Keratinocyte (primary cell): ENCODE data around the gene GBX2. TPM values are rescaled to one million over a fixed set of nuclear protein-coding genes. Genes with fewer than 3 reads are reported as not detected.

Experiments used
- DNase-seq: peaks from one replicate; pipeline ENCODE4 v3.0.0-alpha.2; 2011; ENCODE audit warnings: low read depth, missing footprints, low spot score
- FAIRE-seq: peaks from 2 replicates; lab custom pipeline; 2011; peaks lifted over from hg19 to GRCh38; lab: Jason Lieb, UNC
- H2AFZ ChIP-seq: 2 replicates; pipeline ENCODE4 v1.6.0; 2012; ENCODE audit warnings: low read length, control low read depth, inconsistent platforms; ENCODE audit not compliant: control insufficient read depth
- H3K27ac ChIP-seq: 2 replicates; pipeline ENCODE4 v1.5.1; 2011; ENCODE audit warnings: low read length; ENCODE audit not compliant: control insufficient read depth, insufficient read depth
- H3K27me3 ChIP-seq: 3 replicates; pipeline ENCODE4 v1.6.0; 2011; ENCODE audit warnings: low read length; ENCODE audit not compliant: control insufficient read depth, insufficient read depth; ENCODE audit errors: extremely low read depth
- H3K36me3 ChIP-seq, 2 experiments: 2 replicates in 1 of 2; 3 replicates in 1 of 2; pipeline ENCODE4 v1.5.1; 2011; ENCODE audit warnings: low read length in 2 of 2, mild to moderate bottlenecking in 1 of 2; ENCODE audit not compliant: control insufficient read depth in 2 of 2, insufficient read depth in 2 of 2; ENCODE audit errors: extremely low read depth in 1 of 2
- H3K4me1 ChIP-seq: 3 replicates; pipeline ENCODE4 v1.5.1; 2011; ENCODE audit warnings: low read length; ENCODE audit not compliant: control insufficient read depth, insufficient read depth; ENCODE audit errors: extremely low read depth
- H3K4me2 ChIP-seq: 3 replicates; pipeline ENCODE4 v1.6.0; 2011; ENCODE audit warnings: low read depth, low read length; ENCODE audit not compliant: control insufficient read depth, insufficient read depth; ENCODE audit errors: extremely low read depth
- H3K4me3 ChIP-seq, 3 experiments: fragments of 200-600 bp in 1 of 3; sonication (generic) in 1 of 3; 2 replicates in 2 of 3; 3 replicates in 1 of 3; pipeline ENCODE4 v1.5.1; 2011 to 2016; ENCODE audit warnings: low read length in 3 of 3, mild to moderate bottlenecking in 3 of 3, control low read depth in 2 of 3, inconsistent platforms in 1 of 3, low read depth in 1 of 3, mixed read lengths in 1 of 3, mixed run types in 1 of 3, moderate library complexity in 1 of 3; ENCODE audit not compliant: control insufficient read depth in 2 of 3, insufficient read depth in 2 of 3; ENCODE audit errors: extremely low read depth in 1 of 3
- H3K79me2 ChIP-seq: 2 replicates; pipeline ENCODE4 v1.6.0; 2012; ENCODE audit warnings: low read length; ENCODE audit not compliant: control insufficient read depth, insufficient read depth
- H3K9ac ChIP-seq: 3 replicates; pipeline ENCODE4 v1.6.0; 2011; ENCODE audit warnings: low read length; ENCODE audit not compliant: control insufficient read depth, insufficient read depth; ENCODE audit errors: extremely low read depth
- H3K9me1 ChIP-seq: 3 replicates; pipeline ENCODE4 v1.6.0; 2011; ENCODE audit warnings: low read length; ENCODE audit not compliant: control insufficient read depth, insufficient read depth; ENCODE audit errors: extremely low read depth
- H3K9me3 ChIP-seq: 2 replicates; pipeline ENCODE4 v1.5.1; 2012; ENCODE audit warnings: low read depth, low read length; ENCODE audit not compliant: control insufficient read depth
- H4K20me1 ChIP-seq: 3 replicates; pipeline ENCODE4 v1.6.0; 2011; ENCODE audit warnings: low read length; ENCODE audit not compliant: control insufficient read depth, insufficient read depth; ENCODE audit errors: extremely low read depth
- EZH2 ChIP-seq: IDR thresholded peaks from one replicate; pipeline ENCODE4 v1.6.1; 2012; ENCODE audit warnings: inconsistent platforms, mild to moderate bottlenecking, low read length, moderate library complexity
- dilution Hi-C: fragments of 300-500 bp; cut with MboI; formaldehyde crosslinking; loops from one replicate; pipeline ENCODE4 v1.7.0; 2020; ENCODE audit warnings: low sequenced_read_pairs; ENCODE audit not compliant: extremely low pct_ligation_motif_present
- polyA plus RNA-seq, 5 experiments: library from polyadenylated mRNA; depleted of rRNA in 3 of 5; stranded (reverse) in 3 of 5; stranded (forward) in 1 of 5; unstranded in 1 of 5; fragments of >200 nt; gene quantifications; 1 replicate in 1 of 5; 2 replicates in 3 of 5; 3 replicates in 1 of 5; pipeline versions ENCODE4 v1.2.1 to v1.2.3, GENCODE V29; 2011 to 2012; ENCODE audit warnings: missing spikeins in 2 of 5, low read depth in 1 of 5, low replicate concordance in 1 of 5
- TF ChIP-seq, protein P1 (sequence below), 3 experiments: IDR thresholded peaks in 1 of 3; conservative IDR thresholded peaks in 1 of 3; optimal IDR thresholded peaks in 1 of 3; 2 replicates in 2 of 3; 3 replicates in 1 of 3; pipeline versions ENCODE3 to v1.5.1; 2011; ENCODE audit warnings: low read length in 3 of 3, mild to moderate bottlenecking in 3 of 3, moderate library complexity in 2 of 3, control low read depth in 1 of 3, inconsistent platforms in 1 of 3; ENCODE audit not compliant: insufficient read depth in 2 of 3; ENCODE audit errors: extremely low read depth in 1 of 3

GBX2 gene
- polyA plus RNA-seq, 1 donor (not counting 4 experiments of a cell fraction or from before 2014, with no cell fraction given), result 0.17 TPM

- H3K4me2 ChIP-seq, result no peak overlapping the region
- H2AFZ ChIP-seq, result no peak overlapping the region
- H3K9ac ChIP-seq, result no peak overlapping the region
- no peak for FAIRE-seq
- H3K36me3 ChIP-seq, result no peaks in the 10 kb centered on the region
- TF ChIP-seq, protein P1, sequence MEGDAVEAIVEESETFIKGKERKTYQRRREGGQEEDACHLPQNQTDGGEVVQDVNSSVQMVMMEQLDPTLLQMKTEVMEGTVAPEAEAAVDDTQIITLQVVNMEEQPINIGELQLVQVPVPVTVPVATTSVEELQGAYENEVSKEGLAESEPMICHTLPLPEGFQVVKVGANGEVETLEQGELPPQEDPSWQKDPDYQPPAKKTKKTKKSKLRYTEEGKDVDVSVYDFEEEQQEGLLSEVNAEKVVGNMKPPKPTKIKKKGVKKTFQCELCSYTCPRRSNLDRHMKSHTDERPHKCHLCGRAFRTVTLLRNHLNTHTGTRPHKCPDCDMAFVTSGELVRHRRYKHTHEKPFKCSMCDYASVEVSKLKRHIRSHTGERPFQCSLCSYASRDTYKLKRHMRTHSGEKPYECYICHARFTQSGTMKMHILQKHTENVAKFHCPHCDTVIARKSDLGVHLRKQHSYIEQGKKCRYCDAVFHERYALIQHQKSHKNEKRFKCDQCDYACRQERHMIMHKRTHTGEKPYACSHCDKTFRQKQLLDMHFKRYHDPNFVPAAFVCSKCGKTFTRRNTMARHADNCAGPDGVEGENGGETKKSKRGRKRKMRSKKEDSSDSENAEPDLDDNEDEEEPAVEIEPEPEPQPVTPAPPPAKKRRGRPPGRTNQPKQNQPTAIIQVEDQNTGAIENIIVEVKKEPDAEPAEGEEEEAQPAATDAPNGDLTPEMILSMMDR (optimal IDR thresholded peaks at IDR 0.05 in 1 of 3, IDR thresholded peaks at IDR 0.05 in 1 of 3, conservative IDR thresholded peaks at IDR 0.05 in 1 of 3; ENCODE audit: extremely low read depth in 1 of 3, insufficient read depth in 2 of 3, low read length in 3 of 3), result no peak
- no peak for TF ChIP-seq EZH2
- H3K4me3 ChIP-seq, result no peak overlapping the region
- no peaks in the 10 kb centered on the region for H3K9me1 ChIP-seq
- no peaks in the 10 kb centered on the region for H4K20me1 ChIP-seq
- no peak overlapping the region for H3K27ac ChIP-seq
- H3K79me2 ChIP-seq, result no peaks in the 10 kb centered on the region
- peaks cover 10% of the 10 kb centered on the region for H3K4me1 ChIP-seq
- no peak for DNase-seq
- peaks cover 10% of the 10 kb centered on the region for H3K27me3 ChIP-seq
- H3K9me3 ChIP-seq, result no peaks in the 10 kb centered on the region
- dilution Hi-C loops, result no loop called here
These were observed 43.1 kb upstream of the GBX2 start for GRCh38 chr2:236211296-236211695.

GRCh38 chr2:236210536-236210935 is 42.4 kb upstream of the GBX2 start:
- no peak overlapping the region for H3K9ac ChIP-seq
- no peaks in the 10 kb centered on the region for H3K79me2 ChIP-seq
- H3K4me1 ChIP-seq, result peaks cover 9% of the 10 kb centered on the region
- H3K27me3 ChIP-seq, result peaks cover 10% of the 10 kb centered on the region
- H3K27ac ChIP-seq, result no peak overlapping the region
- no peak overlapping the region for H3K4me2 ChIP-seq
- H3K9me1 ChIP-seq, result no peaks in the 10 kb centered on the region
- FAIRE-seq (no peak), DNase-seq (no peak)
- dilution Hi-C loops, result no loop called here
- H2AFZ ChIP-seq, result no peak overlapping the region
- no peaks in the 10 kb centered on the region for H3K9me3 ChIP-seq
- H3K36me3 ChIP-seq, result no peaks in the 10 kb centered on the region
- no peak overlapping the region for H3K4me3 ChIP-seq
- TF ChIP-seq, protein P1 (optimal IDR thresholded peaks at IDR 0.05 in 1 of 3, IDR thresholded peaks at IDR 0.05 in 1 of 3, conservative IDR thresholded peaks at IDR 0.05 in 1 of 3; ENCODE audit: extremely low read depth in 1 of 3, insufficient read depth in 2 of 3, low read length in 3 of 3), result no peak
- no peak for TF ChIP-seq EZH2
- no peaks in the 10 kb centered on the region for H4K20me1 ChIP-seq
